Calu3 (cell line): ENCODE data around the gene SPAG4. TPM values are rescaled to one million over a fixed set of nuclear protein-coding genes. Genes with fewer than 3 reads are reported as not detected.

ENCODE experiments used
- BruUV-seq: library from RNA; stranded (reverse); fragments of 400-500 nt; replicated peaks from 2 replicates; lab custom pipeline; 2021; lab: Mats Ljungman, UMichigan
- CTCF ChIA-PET: fragments of 300-600 bp; sonication (Branson Sonifier 250); formaldehyde crosslinking; loops from one replicate; lab custom pipeline; 2022; ENCODE audit warnings: antibody characterized with exemption; lab: Charles Lee
- DNase-seq: peaks from one replicate; pipeline ENCODE4 v3.0.0; 2022
- H3K27ac Mint-ChIP-seq: one replicate; pipeline ENCODE4 v1.8.0; 2022; ENCODE audit warnings: mixed read lengths; ENCODE audit not compliant: unreplicated experiment
- H3K27me3 Mint-ChIP-seq: one replicate; pipeline ENCODE4 v1.8.0; 2022; ENCODE audit warnings: mixed read lengths; ENCODE audit not compliant: unreplicated experiment
- H3K36me3 Mint-ChIP-seq: one replicate; pipeline ENCODE4 v1.8.0; 2022; ENCODE audit warnings: mild to moderate bottlenecking, moderate library complexity, mixed read lengths; ENCODE audit not compliant: insufficient read depth, unreplicated experiment
- H3K4me1 Mint-ChIP-seq: one replicate; pipeline ENCODE4 v1.8.0; 2022; ENCODE audit warnings: mild to moderate bottlenecking, low read depth, mixed read lengths; ENCODE audit not compliant: unreplicated experiment
- H3K4me3 Mint-ChIP-seq: one replicate; pipeline ENCODE4 v1.8.0; 2022; ENCODE audit warnings: mild to moderate bottlenecking, low read depth, moderate library complexity, mixed read lengths; ENCODE audit not compliant: unreplicated experiment
- H3K9me3 Mint-ChIP-seq: one replicate; pipeline ENCODE4 v1.8.0; 2022; ENCODE audit warnings: low read depth, mixed read lengths; ENCODE audit not compliant: unreplicated experiment
- intact Hi-C: fragments of 100-400 bp; cut with micrococcal nuclease; formaldehyde crosslinking; loops from one replicate; pipeline ENCODE4 v1.10.0; 2022; ENCODE audit not compliant: unreplicated experiment
- total RNA-seq: library from RNA; stranded (reverse); gene quantifications from 2 replicates; pipeline ENCODE4 v1.2.3, GENCODE V29; 2022
- TF ChIP-seq, protein P1 (sequence below): fragments of 200-600 bp; IDR thresholded peaks from one replicate; pipeline ENCODE4 v1.8.0; 2022; ENCODE audit warnings: antibody characterized with exemption; ENCODE audit not compliant: unreplicated experiment

SPAG4 gene
- total RNA-seq, 1 experiment from 2014 or later = 7.7 TPM

DNA sequence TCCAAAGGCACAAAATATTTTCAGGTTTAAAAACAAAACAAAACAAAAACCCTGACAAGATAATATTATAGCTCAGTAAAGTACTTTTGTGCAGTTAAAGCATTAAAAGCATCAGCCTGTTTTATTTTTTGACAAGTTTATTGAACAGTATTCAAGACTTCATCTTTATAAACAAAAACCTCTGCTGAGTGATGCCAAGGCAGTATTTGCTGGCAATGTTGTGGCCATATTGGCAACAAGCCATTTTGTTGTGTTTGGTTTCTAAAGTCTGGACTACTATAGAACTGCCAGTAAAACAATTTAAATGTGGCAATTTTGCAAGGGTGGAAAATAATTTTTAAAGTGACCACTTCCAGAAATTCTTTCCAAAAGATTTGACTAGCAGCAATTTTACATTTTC lies 33.2 kb downstream of the SPAG4 start:
- H3K27me3 Mint-ChIP-seq = no peaks in the 10 kb centered on the region
- no peaks in the 10 kb centered on the region for H3K9me3 Mint-ChIP-seq
- no peak for DNase-seq
- CTCF ChIA-PET = no interaction called here
- TF ChIP-seq, protein P1, sequence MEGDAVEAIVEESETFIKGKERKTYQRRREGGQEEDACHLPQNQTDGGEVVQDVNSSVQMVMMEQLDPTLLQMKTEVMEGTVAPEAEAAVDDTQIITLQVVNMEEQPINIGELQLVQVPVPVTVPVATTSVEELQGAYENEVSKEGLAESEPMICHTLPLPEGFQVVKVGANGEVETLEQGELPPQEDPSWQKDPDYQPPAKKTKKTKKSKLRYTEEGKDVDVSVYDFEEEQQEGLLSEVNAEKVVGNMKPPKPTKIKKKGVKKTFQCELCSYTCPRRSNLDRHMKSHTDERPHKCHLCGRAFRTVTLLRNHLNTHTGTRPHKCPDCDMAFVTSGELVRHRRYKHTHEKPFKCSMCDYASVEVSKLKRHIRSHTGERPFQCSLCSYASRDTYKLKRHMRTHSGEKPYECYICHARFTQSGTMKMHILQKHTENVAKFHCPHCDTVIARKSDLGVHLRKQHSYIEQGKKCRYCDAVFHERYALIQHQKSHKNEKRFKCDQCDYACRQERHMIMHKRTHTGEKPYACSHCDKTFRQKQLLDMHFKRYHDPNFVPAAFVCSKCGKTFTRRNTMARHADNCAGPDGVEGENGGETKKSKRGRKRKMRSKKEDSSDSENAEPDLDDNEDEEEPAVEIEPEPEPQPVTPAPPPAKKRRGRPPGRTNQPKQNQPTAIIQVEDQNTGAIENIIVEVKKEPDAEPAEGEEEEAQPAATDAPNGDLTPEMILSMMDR = no peak
- peaks cover 8% of the 10 kb centered on the region for H3K4me1 Mint-ChIP-seq
- H3K4me3 Mint-ChIP-seq = no peak overlapping the region
- BruUV-seq = no TSS peak
- intact Hi-C loops = no loop called here
- H3K36me3 Mint-ChIP-seq = peaks cover 51% of the 10 kb centered on the region
- H3K27ac Mint-ChIP-seq = no peak overlapping the region

DNA sequence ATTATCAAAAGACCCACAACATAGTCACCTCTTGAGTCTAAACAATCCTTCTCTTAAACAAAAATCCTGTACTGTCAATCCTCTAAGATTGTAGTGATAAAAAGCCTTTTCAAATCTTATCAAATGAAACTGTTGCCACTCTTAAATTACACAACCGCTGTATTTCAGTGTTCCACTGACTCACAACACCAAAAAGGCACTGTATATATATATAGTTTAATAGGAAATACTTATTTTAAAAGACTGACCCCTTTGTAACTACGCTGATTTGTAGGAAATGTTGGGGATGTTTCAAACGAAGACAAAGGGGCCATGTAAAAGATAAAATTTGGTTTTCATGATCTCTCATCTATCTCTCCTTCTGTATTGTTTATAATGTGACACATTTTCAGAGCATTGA lies 35.0 kb downstream of the SPAG4 start:
- Mint-ChIP-seq H3K27ac (no peak overlapping the region), H3K4me1 (no peaks in the 10 kb centered on the region), H3K36me3 (peaks cover 43% of the 10 kb centered on the region), H3K27me3 (no peaks in the 10 kb centered on the region), H3K9me3 (no peaks in the 10 kb centered on the region), H3K4me3 (no peak overlapping the region)
- CTCF ChIA-PET = no interaction called here
- TF ChIP-seq, protein P1 = no peak
- BruUV-seq = no TSS peak
- no peak for DNase-seq
- intact Hi-C loops = no loop called here

DNA sequence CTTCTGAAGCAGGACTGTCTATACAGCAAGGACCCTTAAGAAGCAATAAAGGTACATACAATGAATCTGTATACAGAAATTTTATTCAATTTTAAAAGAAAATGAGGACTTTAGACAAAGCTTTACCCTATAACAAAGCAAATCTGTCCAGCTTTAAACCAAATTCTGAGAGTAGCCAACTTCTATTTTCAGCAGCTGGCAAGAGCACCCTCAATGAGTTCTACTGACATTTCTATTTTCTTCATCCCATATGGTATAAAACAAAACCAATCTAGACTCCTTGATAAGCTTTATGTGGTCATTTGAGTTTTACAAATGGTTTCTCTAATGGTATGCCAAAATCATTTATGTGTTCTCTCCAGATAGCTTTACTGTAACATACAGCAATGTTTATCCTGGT lies 36.3 kb downstream of the SPAG4 start:
- Mint-ChIP-seq H3K4me1 (peaks cover under 1% of the 10 kb centered on the region), H3K27ac (no peak overlapping the region), H3K36me3 (peaks cover 47% of the 10 kb centered on the region), H3K27me3 (no peaks in the 10 kb centered on the region), H3K9me3 (no peaks in the 10 kb centered on the region), H3K4me3 (no peak overlapping the region)
- TF ChIP-seq, protein P1 = no peak
- intact Hi-C loops = no loop called here
- CTCF ChIA-PET = interaction anchor here (1.3 kb wide), 1 partner anchor 12 kb away, joined by 6 read pairs; the partner anchor contains the start of genes CPNE1 and RBM12
- DNase-seq = no peak
- BruUV-seq = no TSS peak

DNA sequence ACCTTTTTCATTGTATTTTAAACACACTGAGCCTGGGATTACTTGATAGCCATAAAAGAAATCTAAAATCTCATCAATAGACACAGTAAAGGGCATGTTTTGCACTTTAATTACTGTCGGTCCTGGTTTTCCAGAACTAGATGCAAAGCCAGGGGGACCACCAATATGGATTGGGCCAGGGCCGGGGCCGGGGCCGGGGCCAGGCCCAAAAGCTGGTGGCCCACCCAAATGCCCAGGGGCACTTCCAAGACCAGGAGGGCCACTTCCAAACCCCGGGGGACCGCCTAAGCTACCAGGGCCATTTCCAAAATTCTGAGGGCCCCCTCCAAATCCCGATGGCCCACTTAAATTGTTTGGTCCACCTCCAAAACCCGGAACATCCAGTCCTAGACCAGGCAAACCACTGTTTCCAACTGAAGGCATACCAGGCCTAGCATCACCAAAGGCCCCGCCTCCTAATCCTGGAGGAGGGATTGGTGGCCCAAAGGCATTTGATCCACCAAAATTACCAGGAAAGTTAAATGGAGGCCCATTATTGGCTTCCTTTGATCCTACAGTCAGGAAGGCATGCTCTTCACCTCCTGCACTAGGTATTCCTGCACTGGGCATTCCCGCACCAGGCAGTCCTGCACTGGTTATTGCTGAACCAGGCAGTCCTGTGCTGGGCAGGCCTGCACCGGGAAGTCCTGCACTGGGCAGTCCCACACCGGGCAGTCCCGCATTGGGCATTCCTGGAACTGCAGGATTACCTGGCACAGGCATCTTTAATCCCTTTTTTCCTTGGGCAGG lies 37.2 kb downstream of the SPAG4 start:
- no peak overlapping the region for H3K27ac Mint-ChIP-seq
- TF ChIP-seq, protein P1 = no peak
- no peak for DNase-seq
- H3K4me3 Mint-ChIP-seq = no peak overlapping the region
- no TSS peak for BruUV-seq
- H3K9me3 Mint-ChIP-seq = no peaks in the 10 kb centered on the region
- H3K27me3 Mint-ChIP-seq = no peaks in the 10 kb centered on the region
- peaks cover 46% of the 10 kb centered on the region for H3K36me3 Mint-ChIP-seq
- intact Hi-C loops = no loop called here
- H3K4me1 Mint-ChIP-seq = peaks cover 8% of the 10 kb centered on the region
- CTCF ChIA-PET = interaction anchor here (1.3 kb wide), 1 partner anchor 11 kb away, joined by 6 read pairs; the partner anchor contains the start of genes CPNE1 and RBM12
